SW480 (cell line): ENCODE results near the gene PMIS2.

Source experiments
- DNase-seq: peaks from one replicate; pipeline ENCODE4 v3.0.0-alpha.2; 2016; ENCODE audit warnings: low spot score

PMIS2 gene

GRCh38 chr19:35556846-35557538 is 29.0 kb upstream of the PMIS2 start:
- no peak for DNase-seq

GRCh38 chr19:35557539-35558399 is 28.2 kb upstream of the PMIS2 start:
- no peak for DNase-seq

GRCh38 chr19:35558400-35559280 is 27.3 kb upstream of the PMIS2 start:
- DNase-seq = no peak

GRCh38 chr19:35559281-35559659 is 26.7 kb upstream of the PMIS2 start:
- DNase-seq = no peak

- no peak for DNase-seq
These were observed 26.2 kb upstream of the PMIS2 start for GRCh38 chr19:35559781-35560180.

GRCh38 chr19:35560271-35560670 is 25.7 kb upstream of the PMIS2 start:
- DNase-seq = no peak

- peak; percentile 43 for DNase-seq
These were observed 25.3 kb upstream of the PMIS2 start for GRCh38 chr19:35560677-35561076.

GRCh38 chr19:35561436-35561835 is 24.5 kb upstream of the PMIS2 start:
- DNase-seq = no peak

GRCh38 chr19:35562336-35562735 is 23.6 kb upstream of the PMIS2 start:
- DNase-seq = no peak

GRCh38 chr19:35562776-35563175 is 23.2 kb upstream of the PMIS2 start:
- DNase-seq = no peak

GRCh38 chr19:35563207-35563829 is 22.7 kb upstream of the PMIS2 start, which contains the start of gene ATP4A:
TSS of gene ATP4A (minus strand) at chr19:35563658. CDS start at chr19:35563629, 29 bp downstream.
- no peak for DNase-seq

- DNase-seq = no peak
These were observed 20.7 kb upstream of the PMIS2 start for GRCh38 chr19:35565016-35565856.

GRCh38 chr19:35566738-35567137 is 19.2 kb upstream of the PMIS2 start:
- no peak for DNase-seq

GRCh38 chr19:35569281-35569781 is 16.6 kb upstream of the PMIS2 start:
- DNase-seq = no peak

GRCh38 chr19:35571406-35571965 is 14.5 kb upstream of the PMIS2 start:
- no peak for DNase-seq

- DNase-seq = no peak
These were observed 8.1 kb upstream of the PMIS2 start for GRCh38 chr19:35577918-35578317.

- DNase-seq = no peak
These were observed 7.3 kb upstream of the PMIS2 start for GRCh38 chr19:35578707-35579106.

- no peak for DNase-seq
These were observed 3.2 kb upstream of the PMIS2 start for GRCh38 chr19:35582760-35583159.

GRCh38 chr19:35587321-35587720 is 1.3 kb downstream of the PMIS2 start:
- no peak for DNase-seq

- DNase-seq = no peak
These were observed 4.9 kb downstream of the PMIS2 start for GRCh38 chr19:35590875-35591274.
